HepG2 (cell line): ENCODE results near the gene BOD1. TPM values are rescaled to one million over a fixed set of nuclear protein-coding genes. Genes with fewer than 3 reads are reported as not detected.

Source experiments
- CHCHD3 ChIP-seq: sonication (generic); formaldehyde crosslinking; IDR thresholded peaks from 2 replicates; pipeline ENCODE4 v1.8.0; 2022; ENCODE audit warnings: mild to moderate bottlenecking, missing genetic modification reagents, moderate library complexity
- CHD4 ChIP-seq: fragments of 200-600 bp; sonication (generic); IDR thresholded peaks from 2 replicates; pipeline ENCODE4 v1.7.0; 2017; ENCODE audit warnings: mild to moderate bottlenecking, low read length, borderline replicate concordance
- DNMT1 ChIP-seq: sonication (generic); formaldehyde crosslinking; IDR thresholded peaks from 2 replicates; pipeline ENCODE4 v1.5.1; 2020; ENCODE audit warnings: mild to moderate bottlenecking, missing genetic modification reagents
- FOXC1 ChIP-seq: sonication (generic); formaldehyde crosslinking; IDR thresholded peaks from 2 replicates; pipeline ENCODE4 v1.8.0; 2022; ENCODE audit warnings: mild to moderate bottlenecking, missing genetic modification reagents, borderline replicate concordance
- GATA4 ChIP-seq: sonication (generic); IDR thresholded peaks from 2 replicates; pipeline ENCODE4 v1.6.1; 2016; ENCODE audit warnings: antibody characterized with exemption, low read depth, borderline replicate concordance
- HNF4G ChIP-seq, 2 experiments: sonication (generic) in 1 of 2; formaldehyde crosslinking in 1 of 2; IDR thresholded peaks; 2 replicates each; pipeline versions ENCODE4 v1.4.0 to v1.6.1; 2011 to 2020; ENCODE audit warnings: borderline replicate concordance in 2 of 2, low read depth in 2 of 2, mild to moderate bottlenecking in 2 of 2, low read length in 1 of 2, missing genetic modification reagents in 1 of 2, moderate library complexity in 1 of 2
- HOXA9 ChIP-seq: sonication (generic); formaldehyde crosslinking; IDR thresholded peaks from 2 replicates; pipeline ENCODE4 v1.8.1; 2022; ENCODE audit warnings: missing genetic modification reagents, mild to moderate bottlenecking, moderate library complexity, borderline replicate concordance
- JUND ChIP-seq: sonication (generic); formaldehyde crosslinking; IDR thresholded peaks from 2 replicates; pipeline ENCODE4 v1.8.0; 2022; ENCODE audit warnings: mild to moderate bottlenecking, missing genetic modification reagents
- KLF12 ChIP-seq: sonication (generic); formaldehyde crosslinking; IDR thresholded peaks from 2 replicates; pipeline ENCODE4 v1.4.0; 2020; ENCODE audit warnings: missing genetic modification reagents, borderline replicate concordance
- NBN ChIP-seq: fragments of 450-650 bp; conservative IDR thresholded peaks from 2 replicates; pipeline ENCODE4 v1.6.1; 2017
- SNAPC2 ChIP-seq: sonication (generic); formaldehyde crosslinking; IDR thresholded peaks from 2 replicates; pipeline ENCODE4 v1.8.1; 2022; ENCODE audit warnings: mild to moderate bottlenecking, missing genetic modification reagents
- SOX6 ChIP-seq, 2 experiments: fragments of 450-650 bp in 1 of 2; sonication (generic) in 1 of 2; formaldehyde crosslinking in 1 of 2; IDR thresholded peaks; 2 replicates each; pipeline versions ENCODE4 v1.4.0 to v1.6.1; 2017 to 2020; ENCODE audit warnings: antibody characterized with exemption in 1 of 2, mild to moderate bottlenecking in 1 of 2, missing genetic modification reagents in 1 of 2
- TGIF2 ChIP-seq: IDR thresholded peaks from 2 replicates; pipeline ENCODE4 v1.6.1; 2016; ENCODE audit warnings: control low read depth, missing compliant biosample characterization
- ZKSCAN8 ChIP-seq: IDR thresholded peaks from 2 replicates; pipeline ENCODE4 v1.6.1; 2016; ENCODE audit warnings: borderline replicate concordance, missing genetic modification reagents, missing compliant biosample characterization
- ZNF232 ChIP-seq: sonication (generic); formaldehyde crosslinking; IDR thresholded peaks from 2 replicates; pipeline ENCODE4 v1.4.0; 2020; ENCODE audit warnings: missing genetic modification reagents, borderline replicate concordance
- ZNF274 ChIP-seq: sonication (generic); formaldehyde crosslinking; IDR thresholded peaks from 2 replicates; pipeline ENCODE4 v1.5.1; 2020; ENCODE audit warnings: mild to moderate bottlenecking, missing genetic modification reagents
- ZNF383 ChIP-seq: sonication (generic); formaldehyde crosslinking; IDR thresholded peaks from 2 replicates; pipeline ENCODE4 v1.4.0; 2020; ENCODE audit warnings: missing genetic modification reagents, mild to moderate bottlenecking, borderline replicate concordance
- ZNF570 ChIP-seq: sonication (generic); formaldehyde crosslinking; IDR thresholded peaks from 2 replicates; pipeline ENCODE4 v1.4.0; 2020; ENCODE audit warnings: mild to moderate bottlenecking, missing genetic modification reagents, borderline replicate concordance
- ZNF646 ChIP-seq: sonication (generic); formaldehyde crosslinking; IDR thresholded peaks from 2 replicates; pipeline ENCODE4 v1.9.0; 2021; ENCODE audit warnings: mild to moderate bottlenecking, missing genetic modification reagents
- ZNF761 ChIP-seq: sonication (generic); formaldehyde crosslinking; conservative IDR thresholded peaks from 2 replicates; pipeline ENCODE4 v1.4.0; 2020; ENCODE audit warnings: mild to moderate bottlenecking, missing genetic modification reagents
- polyA plus RNA-seq, 8 experiments: library from polyadenylated mRNA; depleted of rRNA in 3 of 8; stranded (reverse) in 7 of 8; unstranded in 1 of 8; fragments of >200 nt; fragmentation: Illumina TruSeq in 4 of 8; extraction: Trizol in 4 of 8; gene quantifications; 2 replicates each; pipeline versions ENCODE4 v1.2.1 to v1.2.3, GENCODE V29; 2011 to 2016; ENCODE audit warnings: low read depth in 4 of 8, missing spikeins in 1 of 8, mixed read lengths in 1 of 8; ENCODE audit not compliant: insufficient read depth in 1 of 8
- total RNA-seq, 5 experiments: library from RNA; depleted of rRNA; stranded (reverse); fragments of >200 nt; fragmentation: Illumina TruSeq; extraction: Trizol; gene quantifications; 2 replicates each; pipeline ENCODE4 v1.2.3, GENCODE V29; 2016; ENCODE audit warnings: low read depth in 1 of 5
- TF ChIP-seq, protein P1 (sequence below): IDR thresholded peaks from 2 replicates; pipeline ENCODE4 v1.6.1; 2018; ENCODE audit warnings: missing genetic modification reagents, mild to moderate bottlenecking, missing compliant biosample characterization
- TF ChIP-seq, protein P2 (sequence below): IDR thresholded peaks from 2 replicates; pipeline ENCODE4 v1.6.1; 2018; ENCODE audit warnings: missing genetic modification reagents

BOD1 gene
- total and polyA plus RNA-seq, 2 of the 13 experiments (the other 11 are each of a cell fraction or from before 2014, with no cell fraction given) = 81.5 to 103 TPM

DNA sequence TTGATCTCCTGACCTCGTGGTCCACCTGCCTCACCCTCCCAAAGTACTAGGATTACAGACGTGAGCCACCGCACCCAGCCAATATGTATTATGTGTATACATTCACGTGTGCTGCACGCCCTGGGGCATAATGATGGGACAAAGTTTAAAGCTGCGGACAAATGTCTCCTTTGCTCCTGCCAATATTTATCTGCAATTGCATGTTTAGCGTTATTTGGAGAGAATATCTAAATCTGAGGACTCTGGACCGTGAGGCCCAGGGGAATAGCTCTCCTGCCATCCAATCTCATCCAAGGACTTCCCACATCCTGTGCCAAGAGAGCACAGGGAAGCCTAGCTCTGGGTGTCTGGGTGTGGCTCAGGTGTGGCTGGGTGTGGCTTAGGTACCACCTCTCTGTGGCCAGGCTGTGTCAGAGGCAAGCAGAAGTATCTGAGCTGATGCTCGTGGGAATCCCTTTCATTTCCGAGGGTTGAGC, 6.9 kb upstream of the BOD1 start (continued):
- TF ChIP-seq ZNF646 (CRISPR knock-in tag) (no peak), SOX6 (IDR thresholded peaks at IDR 0.05) (no peak), SOX6 (CRISPR knock-in tag; IDR thresholded peaks at IDR 0.05) (peak; percentile 93), TGIF2 (no peak), ZNF232 (CRISPR knock-in tag) (peak; percentile 79; the same call in 1 of the 2 replicates), ZNF274 (no peak), GATA4 (peak; percentile 74; the same call in 1 of the 2 replicates), NBN (no peak), CHCHD3 (CRISPR knock-in tag) (no peak), ZNF570 (no peak), CHD4 (no peak), HOXA9 (CRISPR knock-in tag) (no peak), ZKSCAN8 (CRISPR knock-in tag) (no peak), HNF4G (IDR thresholded peaks at IDR 0.05; ENCODE audit: borderline replicate concordance, low read depth, low read length) (peak; percentile 69), HNF4G (CRISPR knock-in tag; IDR thresholded peaks at IDR 0.05; ENCODE audit: borderline replicate concordance, low read depth) (peak; percentile 78), JUND (CRISPR knock-in tag) (0 out of 2 replicates have a peak, but pooled peaks have one; percentile 14), ZNF383 (CRISPR knock-in tag) (no peak), FOXC1 (CRISPR knock-in tag) (no peak; the same call in 1 of the 2 replicates), DNMT1 (no peak), ZNF761 (CRISPR knock-in tag) (no peak), SNAPC2 (CRISPR knock-in tag) (peak; percentile 70; the same call in 1 of the 2 replicates), KLF12 (CRISPR knock-in tag) (peak; percentile 94; the same call in 1 of the 2 replicates)
- TF ChIP-seq, protein P1, sequence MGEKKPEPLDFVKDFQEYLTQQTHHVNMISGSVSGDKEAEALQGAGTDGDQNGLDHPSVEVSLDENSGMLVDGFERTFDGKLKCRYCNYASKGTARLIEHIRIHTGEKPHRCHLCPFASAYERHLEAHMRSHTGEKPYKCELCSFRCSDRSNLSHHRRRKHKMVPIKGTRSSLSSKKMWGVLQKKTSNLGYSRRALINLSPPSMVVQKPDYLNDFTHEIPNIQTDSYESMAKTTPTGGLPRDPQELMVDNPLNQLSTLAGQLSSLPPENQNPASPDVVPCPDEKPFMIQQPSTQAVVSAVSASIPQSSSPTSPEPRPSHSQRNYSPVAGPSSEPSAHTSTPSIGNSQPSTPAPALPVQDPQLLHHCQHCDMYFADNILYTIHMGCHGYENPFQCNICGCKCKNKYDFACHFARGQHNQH (CRISPR knock-in tag) = 0 out of 2 replicates have a peak, but pooled peaks have one; percentile 18
- TF ChIP-seq, protein P2, sequence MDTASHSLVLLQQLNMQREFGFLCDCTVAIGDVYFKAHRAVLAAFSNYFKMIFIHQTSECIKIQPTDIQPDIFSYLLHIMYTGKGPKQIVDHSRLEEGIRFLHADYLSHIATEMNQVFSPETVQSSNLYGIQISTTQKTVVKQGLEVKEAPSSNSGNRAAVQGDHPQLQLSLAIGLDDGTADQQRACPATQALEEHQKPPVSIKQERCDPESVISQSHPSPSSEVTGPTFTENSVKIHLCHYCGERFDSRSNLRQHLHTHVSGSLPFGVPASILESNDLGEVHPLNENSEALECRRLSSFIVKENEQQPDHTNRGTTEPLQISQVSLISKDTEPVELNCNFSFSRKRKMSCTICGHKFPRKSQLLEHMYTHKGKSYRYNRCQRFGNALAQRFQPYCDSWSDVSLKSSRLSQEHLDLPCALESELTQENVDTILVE (CRISPR knock-in tag) = no peak
